Tibial nerve (tissue), 4 donors: ENCODE measurements around the gene PDHX.

Experiments
- CTCF ChIP-seq, 5 experiments: fragments of 200-600 bp in 3 of 5; fragments of 450-650 bp in 2 of 5; sonication (generic) in 3 of 5; IDR thresholded peaks; one replicate each; pipeline ENCODE4 v1.5.1; 2016 to 2019; ENCODE audit warnings: antibody characterized with exemption in 5 of 5, mild to moderate bottlenecking in 3 of 5, moderate library complexity in 2 of 5
- EP300 ChIP-seq, 2 donors: sonication (generic); formaldehyde crosslinking; IDR thresholded peaks; one replicate each; pipeline ENCODE4 v1.6.1; 2017; ENCODE audit warnings: antibody characterized with exemption in 2 of 2, mild to moderate bottlenecking in 1 of 2
- POLR2A ChIP-seq, 2 donors: fragments of 450-650 bp; IDR thresholded peaks; one replicate each; pipeline ENCODE4 v1.6.1; 2017; ENCODE audit warnings: antibody characterized with exemption in 2 of 2, mild to moderate bottlenecking in 2 of 2, moderate library complexity in 2 of 2

GRCh38 chr11:34921156-34921555, 4.7 kb downstream of the PDHX start:
- TF ChIP-seq CTCF (IDR thresholded peaks at IDR 0.05) (no peak), POLR2A (IDR thresholded peaks at IDR 0.05) (no peak), EP300 (IDR thresholded peaks at IDR 0.05) (no peak)
